Suprapubic skin (tissue), 3 donors: ENCODE data around the gene WASHC2A.
"Not testable (repeated sequence)": the region's sequence is repeated elsewhere in the genome, so short reads cannot be mapped to it uniquely, and the experiment has no call there.

Experiments used
- POLR2A ChIP-seq, 2 donors: fragments of 450-650 bp; IDR thresholded peaks; one replicate each; pipeline ENCODE4 v1.6.1; 2017; ENCODE audit warnings: antibody characterized with exemption in 2 of 2, mild to moderate bottlenecking in 2 of 2, moderate library complexity in 2 of 2
- TF ChIP-seq, protein P1 (sequence below), 2 donors: fragments of 200-600 bp in 1 of 2; fragments of 450-650 bp in 1 of 2; sonication (generic) in 1 of 2; IDR thresholded peaks; one replicate each; pipeline ENCODE4 v1.5.1; 2016 to 2019; ENCODE audit warnings: antibody characterized with exemption in 2 of 2, mild to moderate bottlenecking in 1 of 2, moderate library complexity in 1 of 2

GRCh38 chr10:50091304-50091703 is 23.6 kb downstream of the WASHC2A start:
- not testable (repeated sequence) for TF ChIP-seq POLR2A (IDR thresholded peaks at IDR 0.05)
- TF ChIP-seq, protein P1, sequence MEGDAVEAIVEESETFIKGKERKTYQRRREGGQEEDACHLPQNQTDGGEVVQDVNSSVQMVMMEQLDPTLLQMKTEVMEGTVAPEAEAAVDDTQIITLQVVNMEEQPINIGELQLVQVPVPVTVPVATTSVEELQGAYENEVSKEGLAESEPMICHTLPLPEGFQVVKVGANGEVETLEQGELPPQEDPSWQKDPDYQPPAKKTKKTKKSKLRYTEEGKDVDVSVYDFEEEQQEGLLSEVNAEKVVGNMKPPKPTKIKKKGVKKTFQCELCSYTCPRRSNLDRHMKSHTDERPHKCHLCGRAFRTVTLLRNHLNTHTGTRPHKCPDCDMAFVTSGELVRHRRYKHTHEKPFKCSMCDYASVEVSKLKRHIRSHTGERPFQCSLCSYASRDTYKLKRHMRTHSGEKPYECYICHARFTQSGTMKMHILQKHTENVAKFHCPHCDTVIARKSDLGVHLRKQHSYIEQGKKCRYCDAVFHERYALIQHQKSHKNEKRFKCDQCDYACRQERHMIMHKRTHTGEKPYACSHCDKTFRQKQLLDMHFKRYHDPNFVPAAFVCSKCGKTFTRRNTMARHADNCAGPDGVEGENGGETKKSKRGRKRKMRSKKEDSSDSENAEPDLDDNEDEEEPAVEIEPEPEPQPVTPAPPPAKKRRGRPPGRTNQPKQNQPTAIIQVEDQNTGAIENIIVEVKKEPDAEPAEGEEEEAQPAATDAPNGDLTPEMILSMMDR (IDR thresholded peaks at IDR 0.05): not testable (repeated sequence)
